Parathyroid adenoma (tissue), 2 donors: ENCODE data around the gene LCN15.

ENCODE experiments used
- H2AFZ ChIP-seq: fragments of 300-600 bp; sonication (generic); one replicate; pipeline ENCODE4 v1.7.0; 2017; ENCODE audit warnings: antibody characterized with exemption, mild to moderate bottlenecking
- H3K27ac ChIP-seq: fragments of 300-600 bp; sonication (generic); one replicate; pipeline ENCODE4 v1.7.0; 2017
- H3K27me3 ChIP-seq: fragments of 300-600 bp; sonication (generic); one replicate; pipeline ENCODE4 v1.7.0; 2017; ENCODE audit warnings: low read length; ENCODE audit not compliant: control insufficient read depth, insufficient read depth
- H3K36me3 ChIP-seq: fragments of 300-600 bp; sonication (generic); one replicate; pipeline ENCODE4 v1.7.0; 2017; ENCODE audit warnings: low read length; ENCODE audit not compliant: control insufficient read depth, insufficient read depth
- H3K4me1 ChIP-seq: fragments of 300-600 bp; sonication (generic); one replicate; pipeline ENCODE4 v1.7.0; 2017; ENCODE audit warnings: control low read depth
- H3K4me2 ChIP-seq: fragments of 300-600 bp; sonication (generic); one replicate; pipeline ENCODE4 v1.7.0; 2017; ENCODE audit warnings: low read length
- H3K4me3 ChIP-seq: fragments of 300-600 bp; sonication (generic); one replicate; pipeline ENCODE4 v1.7.0; 2017; ENCODE audit warnings: low read depth, low read length
- H3K79me2 ChIP-seq: fragments of 300-600 bp; sonication (generic); one replicate; pipeline ENCODE4 v1.7.0; 2017; ENCODE audit warnings: control low read depth
- H3K9ac ChIP-seq: fragments of 300-600 bp; sonication (generic); one replicate; pipeline ENCODE4 v1.7.0; 2017; ENCODE audit warnings: mild to moderate bottlenecking
- H3K9me3 ChIP-seq: fragments of 300-600 bp; sonication (generic); one replicate; pipeline ENCODE4 v1.7.0; 2017; ENCODE audit warnings: low read length; ENCODE audit not compliant: control insufficient read depth
- TF ChIP-seq, protein P1 (sequence below): fragments of 300-600 bp; sonication (generic); IDR thresholded peaks from one replicate; pipeline ENCODE4 v1.7.0; 2017; ENCODE audit warnings: antibody characterized with exemption, mild to moderate bottlenecking
- donor health status: primary hyperparathyroidism.

The LCN15 gene

DNA sequence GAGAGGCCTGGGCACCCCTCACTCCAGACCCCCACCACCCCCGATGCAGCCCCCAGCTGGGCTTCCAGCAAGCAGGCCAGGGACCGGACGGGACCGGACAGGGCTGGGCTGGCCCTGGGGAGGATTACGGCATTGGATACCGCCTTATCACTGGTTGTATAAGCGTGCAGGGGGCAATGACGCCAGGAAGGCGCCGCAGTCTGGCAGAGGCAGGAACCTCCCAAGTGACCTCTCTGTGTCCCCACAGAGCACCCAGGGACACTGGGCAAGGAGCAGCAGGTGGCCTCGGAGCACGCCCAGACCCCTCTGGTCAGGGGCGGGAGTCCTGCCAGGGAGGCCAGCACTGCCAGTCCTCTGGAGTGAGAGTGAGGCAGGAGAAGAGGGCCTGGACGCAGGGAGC is 723 bp upstream of the LCN15 start:
- Histone ChIP-seq H3K27me3 (no peaks in the 10 kb centered on the region), H3K79me2 (no peaks in the 10 kb centered on the region), H3K36me3 (no peaks in the 10 kb centered on the region), H3K27ac (no peak overlapping the region), H3K4me2 (no peak overlapping the region), H3K4me1 (no peaks in the 10 kb centered on the region), H3K9ac (no peak overlapping the region), H2AFZ (no peak overlapping the region), H3K9me3 (no peaks in the 10 kb centered on the region), H3K4me3 (no peak overlapping the region)
- TF ChIP-seq, protein P1, sequence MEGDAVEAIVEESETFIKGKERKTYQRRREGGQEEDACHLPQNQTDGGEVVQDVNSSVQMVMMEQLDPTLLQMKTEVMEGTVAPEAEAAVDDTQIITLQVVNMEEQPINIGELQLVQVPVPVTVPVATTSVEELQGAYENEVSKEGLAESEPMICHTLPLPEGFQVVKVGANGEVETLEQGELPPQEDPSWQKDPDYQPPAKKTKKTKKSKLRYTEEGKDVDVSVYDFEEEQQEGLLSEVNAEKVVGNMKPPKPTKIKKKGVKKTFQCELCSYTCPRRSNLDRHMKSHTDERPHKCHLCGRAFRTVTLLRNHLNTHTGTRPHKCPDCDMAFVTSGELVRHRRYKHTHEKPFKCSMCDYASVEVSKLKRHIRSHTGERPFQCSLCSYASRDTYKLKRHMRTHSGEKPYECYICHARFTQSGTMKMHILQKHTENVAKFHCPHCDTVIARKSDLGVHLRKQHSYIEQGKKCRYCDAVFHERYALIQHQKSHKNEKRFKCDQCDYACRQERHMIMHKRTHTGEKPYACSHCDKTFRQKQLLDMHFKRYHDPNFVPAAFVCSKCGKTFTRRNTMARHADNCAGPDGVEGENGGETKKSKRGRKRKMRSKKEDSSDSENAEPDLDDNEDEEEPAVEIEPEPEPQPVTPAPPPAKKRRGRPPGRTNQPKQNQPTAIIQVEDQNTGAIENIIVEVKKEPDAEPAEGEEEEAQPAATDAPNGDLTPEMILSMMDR: no peak

DNA sequence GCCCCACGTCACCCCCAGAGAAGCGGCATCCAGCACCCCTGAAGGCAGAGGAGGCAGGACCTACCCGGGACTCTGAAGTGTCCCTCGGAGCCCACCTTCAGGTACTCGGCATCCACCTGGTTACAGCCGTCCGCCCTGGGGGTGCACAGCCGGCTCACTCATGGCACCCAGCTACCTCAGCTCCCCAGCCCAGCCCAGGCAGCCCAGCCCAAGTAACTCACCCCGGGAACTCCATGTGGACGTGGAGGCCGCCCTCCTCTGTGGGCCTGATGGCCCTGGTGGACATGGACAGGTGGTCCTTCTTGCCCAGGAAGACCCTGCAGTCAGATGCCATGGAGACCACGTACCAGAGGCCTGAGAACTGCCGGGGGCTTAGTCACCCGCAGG is 676 bp downstream of the LCN15 start:
- Histone ChIP-seq H3K9ac (no peak overlapping the region), H3K79me2 (no peaks in the 10 kb centered on the region), H3K27me3 (no peaks in the 10 kb centered on the region), H3K4me1 (no peaks in the 10 kb centered on the region), H2AFZ (no peak overlapping the region), H3K36me3 (no peaks in the 10 kb centered on the region), H3K4me3 (no peak overlapping the region), H3K4me2 (no peak overlapping the region), H3K27ac (no peak overlapping the region), H3K9me3 (no peaks in the 10 kb centered on the region)
- TF ChIP-seq, protein P1: no peak

DNA sequence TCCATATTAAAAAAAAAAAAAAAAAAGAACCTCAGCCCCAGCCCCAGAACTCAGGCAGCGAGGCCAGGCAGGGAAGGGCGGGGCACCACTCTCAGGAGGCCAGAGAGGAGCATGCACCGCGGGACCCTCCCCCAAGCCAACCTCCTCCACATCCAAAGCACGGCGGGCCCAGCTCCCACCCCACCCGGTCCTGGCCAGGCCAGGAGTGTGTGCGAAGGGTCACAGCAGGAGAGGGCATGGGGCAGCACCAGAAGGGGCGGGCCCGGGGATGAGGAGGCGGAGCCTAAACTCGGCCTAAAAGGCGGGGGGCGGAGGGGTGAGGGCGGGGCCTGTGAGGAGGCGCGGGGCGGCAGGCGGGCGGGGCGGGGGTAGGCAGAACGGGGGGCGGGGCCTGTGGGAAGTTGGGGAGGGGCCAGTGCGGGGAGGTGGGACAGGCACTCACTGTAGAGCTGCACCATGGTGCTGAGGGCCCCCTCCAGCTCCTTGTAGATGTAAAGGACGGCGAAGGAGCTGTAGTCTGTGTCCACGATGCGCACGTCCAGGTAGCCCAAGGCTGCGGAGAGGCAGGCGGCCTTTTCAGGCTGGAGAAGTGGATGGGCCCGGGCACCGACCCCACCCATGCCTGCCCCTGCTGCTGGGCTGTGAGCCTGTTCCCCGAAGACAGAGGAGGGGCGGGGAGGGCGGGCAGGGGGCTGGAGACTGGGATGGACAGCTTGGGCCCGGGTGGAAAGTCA is 1.2 kb downstream of the LCN15 start:
- no peak overlapping the region for H3K4me3 ChIP-seq
- no peaks in the 10 kb centered on the region for H3K9me3 ChIP-seq
- H2AFZ ChIP-seq: no peak overlapping the region
- H3K27ac ChIP-seq: no peak overlapping the region
- no peaks in the 10 kb centered on the region for H3K36me3 ChIP-seq
- no peaks in the 10 kb centered on the region for H3K79me2 ChIP-seq
- H3K4me2 ChIP-seq: no peak overlapping the region
- no peak overlapping the region for H3K9ac ChIP-seq
- no peaks in the 10 kb centered on the region for H3K4me1 ChIP-seq
- TF ChIP-seq, protein P1: no peak
- H3K27me3 ChIP-seq: no peaks in the 10 kb centered on the region

DNA sequence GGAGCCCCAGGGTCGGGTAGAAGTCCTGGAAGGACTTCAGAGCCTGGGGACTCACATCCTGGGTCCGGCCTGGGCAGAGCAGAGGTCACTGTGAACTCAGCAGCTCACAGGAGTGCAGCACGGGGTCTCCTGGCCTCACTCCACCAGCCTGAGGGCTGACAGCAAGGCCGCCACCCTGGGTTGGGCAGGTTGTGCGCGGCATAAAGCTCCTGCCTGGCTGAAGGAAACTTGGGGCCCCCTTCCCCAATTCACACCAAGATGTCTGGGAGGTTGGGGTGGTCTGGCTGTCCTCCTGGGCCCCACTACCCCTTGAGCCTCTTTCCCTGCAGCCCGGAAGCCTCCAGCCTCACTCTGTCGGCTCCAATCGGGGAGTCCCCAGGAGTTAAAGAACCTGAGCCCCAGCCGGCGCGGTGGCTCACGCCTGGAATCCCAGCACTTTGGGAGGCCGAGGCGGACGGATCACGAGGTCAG is 2.1 kb downstream of the LCN15 start:
- Histone ChIP-seq H3K9me3 (no peaks in the 10 kb centered on the region), H3K27me3 (no peaks in the 10 kb centered on the region)
- TF ChIP-seq, protein P1: no peak

DNA sequence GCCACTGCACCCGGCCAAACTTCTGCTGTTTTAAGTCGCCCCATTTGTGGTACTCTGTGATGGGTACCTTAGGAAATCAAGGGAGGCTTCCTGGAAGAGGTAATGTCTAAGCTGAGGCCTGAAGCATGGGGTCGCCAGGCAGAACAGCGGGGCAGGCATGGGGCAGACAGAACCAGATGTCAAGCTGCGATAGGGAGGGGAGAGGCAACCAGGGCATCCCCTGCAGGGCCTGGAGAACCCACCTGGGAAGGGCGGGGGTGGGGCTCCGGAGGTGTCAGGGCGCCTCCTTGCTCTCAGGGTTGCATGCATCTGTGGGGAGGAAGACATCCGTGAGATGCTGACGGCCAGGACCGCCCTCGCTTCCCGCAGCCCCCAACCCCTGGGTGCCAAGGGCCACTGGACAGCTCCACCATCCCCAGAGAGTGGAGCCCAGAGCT is 2.8 kb downstream of the LCN15 start:
- Histone ChIP-seq H3K27me3 (no peaks in the 10 kb centered on the region), H2AFZ (no peak overlapping the region), H3K9ac (no peak overlapping the region), H3K4me2 (no peak overlapping the region), H3K36me3 (no peaks in the 10 kb centered on the region), H3K4me1 (no peaks in the 10 kb centered on the region), H3K9me3 (no peaks in the 10 kb centered on the region), H3K79me2 (no peaks in the 10 kb centered on the region), H3K27ac (no peak overlapping the region), H3K4me3 (no peak overlapping the region)
- TF ChIP-seq, protein P1: no peak

More for the DNA sequence above, 2.1 kb downstream of the LCN15 start:
- Histone ChIP-seq H3K4me3 (no peak overlapping the region), H3K27ac (no peak overlapping the region), H3K79me2 (no peaks in the 10 kb centered on the region), H3K4me1 (no peaks in the 10 kb centered on the region), H2AFZ (no peak overlapping the region), H3K4me2 (no peak overlapping the region), H3K9ac (no peak overlapping the region), H3K36me3 (no peaks in the 10 kb centered on the region)
